WTC11 (cell line): Measurements from ENCODE around the gene PLCD4.

ENCODE experiments used
- CBFB ChIP-seq: sonication (generic); formaldehyde crosslinking; IDR thresholded peaks from 2 replicates; pipeline ENCODE4 v1.8.1; 2022; ENCODE audit warnings: mild to moderate bottlenecking, low read depth, missing genetic modification reagents
- CREM ChIP-seq: sonication (generic); formaldehyde crosslinking; IDR thresholded peaks from 2 replicates; pipeline ENCODE4 v1.8.1; 2022; ENCODE audit warnings: mild to moderate bottlenecking, missing genetic modification reagents, moderate library complexity
- CTCF ChIP-seq: fragments of 200-600 bp; IDR thresholded peaks from 2 replicates; pipeline ENCODE4 v1.8.0; 2022; ENCODE audit warnings: antibody characterized with exemption
- E2F4 ChIP-seq: sonication (generic); formaldehyde crosslinking; IDR thresholded peaks from 2 replicates; pipeline ENCODE4 v1.8.1; 2022; ENCODE audit warnings: low read depth, mild to moderate bottlenecking, moderate library complexity, missing genetic modification reagents, borderline replicate concordance
- FOXJ3 ChIP-seq: sonication (generic); formaldehyde crosslinking; IDR thresholded peaks from 2 replicates; pipeline ENCODE4 v1.9.0; 2021; ENCODE audit warnings: missing genetic modification reagents, mild to moderate bottlenecking, borderline replicate concordance
- KAT7 ChIP-seq: sonication (generic); formaldehyde crosslinking; IDR thresholded peaks from 2 replicates; pipeline ENCODE4 v1.8.1; 2023; ENCODE audit warnings: missing genetic modification reagents, mild to moderate bottlenecking, borderline replicate concordance
- MAX ChIP-seq: sonication (generic); formaldehyde crosslinking; IDR thresholded peaks from 2 replicates; pipeline ENCODE4 v1.8.0; 2022; ENCODE audit warnings: mild to moderate bottlenecking, missing genetic modification reagents
- MLX ChIP-seq: sonication (generic); formaldehyde crosslinking; IDR thresholded peaks from 2 replicates; pipeline ENCODE4 v1.8.1; 2023; ENCODE audit warnings: mild to moderate bottlenecking, missing genetic modification reagents, moderate library complexity
- MYBL2 ChIP-seq: sonication (generic); formaldehyde crosslinking; IDR thresholded peaks from 2 replicates; pipeline ENCODE4 v1.8.1; 2023; ENCODE audit warnings: mild to moderate bottlenecking, moderate library complexity, missing genetic modification reagents
- NFATC4 ChIP-seq: fragments of 250-450 bp; sonication (Bioruptor Pico); IDR thresholded peaks from 2 replicates; pipeline ENCODE4 v1.9.0; 2021; ENCODE audit warnings: mild to moderate bottlenecking
- SP1 ChIP-seq: sonication (generic); formaldehyde crosslinking; conservative IDR thresholded peaks from 2 replicates; pipeline ENCODE4 v1.8.1; 2022; ENCODE audit warnings: missing genetic modification reagents
- TP53 ChIP-seq: sonication (generic); formaldehyde crosslinking; IDR thresholded peaks from 2 replicates; pipeline ENCODE4 v1.8.1; 2023; ENCODE audit warnings: mild to moderate bottlenecking, missing genetic modification reagents

- no peak for TF ChIP-seq E2F4 (CRISPR knock-in tag)
- TF ChIP-seq CREM (CRISPR knock-in tag) = no peak
- TF ChIP-seq CTCF = no peak
- TF ChIP-seq NFATC4 (CRISPR knock-in tag) = no peak
- no peak for TF ChIP-seq SP1
- TF ChIP-seq MLX (CRISPR knock-in tag) = no peak
- no peak for TF ChIP-seq CBFB (CRISPR knock-in tag)
- TF ChIP-seq MYBL2 (CRISPR knock-in tag) = no peak
- no peak for TF ChIP-seq MAX (CRISPR knock-in tag)
- no peak for TF ChIP-seq KAT7 (CRISPR knock-in tag)
- no peak for TF ChIP-seq TP53 (CRISPR knock-in tag)
- no peak for TF ChIP-seq FOXJ3
Observed at GRCh38 chr2:218648787-218649100, 41.0 kb downstream of the PLCD4 start.
